ENCODE data around the gene LGALS9B.
"Not testable (repeated sequence)": the region's sequence is repeated elsewhere in the genome, so short reads cannot be mapped to it uniquely, and the experiment has no call there.

The LGALS9B gene

GRCh38 chr17:20466553-20466952, 786 bp downstream of the LGALS9B start:
- not testable (repeated sequence) for DNase-seq

DNA sequence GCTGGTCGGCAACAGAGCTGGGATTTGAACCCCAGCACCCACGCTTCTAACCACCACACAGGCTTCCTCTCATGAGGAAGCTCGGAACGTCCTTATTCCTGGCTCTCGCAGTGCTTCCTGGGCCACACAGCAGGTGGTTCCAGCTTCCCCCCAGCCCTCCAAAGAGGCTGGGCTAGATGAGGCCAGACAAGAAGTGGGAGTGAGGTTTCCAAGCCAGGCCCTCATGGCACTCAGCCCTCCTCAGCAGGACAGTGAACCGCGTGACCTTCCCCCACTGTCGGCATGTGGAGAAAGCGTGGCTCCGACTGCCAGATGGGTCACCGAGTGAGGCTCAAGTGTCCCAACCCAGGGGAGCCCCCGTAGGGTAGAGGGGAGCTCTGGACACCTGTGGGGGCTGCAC, 1.8 kb downstream of the LGALS9B start:
- DNase-seq: not testable (repeated sequence)

DNA sequence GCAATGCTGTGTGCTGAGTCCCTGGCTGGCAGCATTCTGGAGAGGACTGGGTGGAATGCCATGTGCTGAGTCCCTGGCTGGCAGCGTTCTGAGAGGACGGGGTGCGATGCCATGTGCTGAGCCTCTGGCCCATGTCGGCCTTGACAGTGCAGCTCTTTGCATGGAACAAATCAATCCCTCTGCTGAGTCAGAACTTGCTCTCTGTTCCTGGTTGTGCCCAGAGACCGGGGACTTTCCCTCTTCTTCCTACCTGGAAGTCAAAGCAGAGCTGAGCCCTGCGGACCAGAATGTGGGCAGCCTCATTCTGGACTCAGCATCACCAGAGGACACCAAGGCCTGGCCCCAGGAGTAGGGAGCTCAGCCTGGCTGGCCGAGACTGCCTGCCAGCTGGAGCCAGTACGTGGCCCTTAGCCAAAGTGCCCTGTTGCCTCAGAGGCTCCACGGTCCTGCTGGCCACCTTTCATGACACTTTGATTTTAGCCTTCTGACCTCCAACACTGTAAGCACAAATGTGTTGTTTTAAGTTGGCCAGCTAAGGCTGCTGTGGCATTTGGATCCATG, 2.4 kb downstream of the LGALS9B start:
- DNase-seq: not testable (repeated sequence)

- not testable (repeated sequence) for DNase-seq
Observed at GRCh38 chr17:20462158-20462557, 5.2 kb downstream of the LGALS9B start.

DNA sequence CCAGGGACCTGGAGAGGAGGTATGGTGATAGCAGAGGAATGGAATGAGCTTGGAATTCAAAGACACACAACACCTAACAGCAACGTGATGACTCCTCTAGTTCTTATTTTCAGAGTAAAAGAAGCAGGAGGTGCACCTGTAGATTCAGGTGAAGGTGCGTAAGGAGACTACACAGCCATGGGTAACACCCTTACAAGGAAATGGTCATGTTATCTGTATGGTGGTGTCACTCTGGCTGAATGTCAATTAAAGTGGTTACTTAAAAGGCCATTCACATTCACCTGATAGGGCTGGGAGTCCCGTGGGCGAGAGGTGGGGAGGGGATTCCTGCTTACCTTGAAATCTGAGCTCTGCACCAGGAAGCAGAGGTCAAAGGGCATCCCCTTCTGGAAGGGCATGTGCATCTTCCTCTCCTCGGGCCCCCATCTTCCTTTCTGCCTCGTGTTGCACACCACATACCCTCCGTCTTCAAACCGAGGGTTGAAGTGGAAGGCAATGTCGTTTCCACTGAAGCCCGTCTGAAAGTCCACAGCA, 9.4 kb downstream of the LGALS9B start:
- not testable (repeated sequence) for DNase-seq

DNA sequence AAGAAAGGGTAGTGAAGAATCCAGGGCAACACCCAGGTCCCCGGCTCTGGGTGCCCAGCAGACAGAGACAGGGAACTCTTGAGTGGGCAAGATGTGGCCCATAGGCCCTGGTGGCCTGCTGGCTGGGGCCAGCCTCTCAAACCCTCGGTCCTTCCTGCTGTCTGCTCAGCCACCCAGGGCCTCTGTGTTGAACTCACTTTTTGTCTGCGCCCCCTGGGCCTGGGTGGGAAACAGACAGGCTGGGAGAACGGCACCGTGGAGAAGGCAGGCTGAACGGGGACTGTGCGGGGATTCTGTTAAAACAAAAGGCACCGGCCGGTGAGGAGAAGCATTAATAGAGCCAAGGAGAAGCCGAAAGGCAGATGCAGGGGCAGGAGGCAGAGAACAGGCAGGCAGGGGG, 12.2 kb downstream of the LGALS9B start:
- DNase-seq: not testable (repeated sequence)

DNA sequence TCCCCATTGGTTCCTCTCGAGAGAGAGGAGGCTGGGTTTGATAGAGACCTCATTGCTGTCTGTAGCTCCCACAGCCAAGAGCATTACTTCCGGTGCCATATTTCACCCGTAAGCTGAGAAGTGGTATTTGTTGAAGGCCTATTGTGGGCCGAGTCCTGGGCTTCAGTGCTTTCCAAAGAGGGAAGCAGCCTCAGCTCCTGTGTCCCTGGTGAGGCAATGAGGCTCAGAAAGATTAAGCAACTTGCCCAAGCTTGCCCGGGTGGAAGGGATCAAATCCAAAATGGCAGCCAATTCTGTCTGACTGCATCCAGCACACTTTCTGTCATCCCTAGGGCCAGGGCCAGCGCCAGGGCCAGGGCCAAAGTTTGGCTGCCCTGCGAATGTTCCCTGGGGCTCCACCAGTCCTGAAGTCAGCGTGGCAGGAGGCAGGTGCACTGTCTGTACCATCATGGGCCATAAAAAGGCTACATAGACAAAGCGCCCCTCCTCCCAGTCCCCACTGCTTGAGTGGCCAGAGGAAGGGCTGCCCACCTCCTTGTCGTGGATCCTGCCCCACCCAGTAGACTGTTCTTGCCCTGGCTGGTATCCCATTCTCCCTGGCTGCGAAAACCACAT, 13.4 kb downstream of the LGALS9B start:
- DNase-seq: not testable (repeated sequence)

DNA sequence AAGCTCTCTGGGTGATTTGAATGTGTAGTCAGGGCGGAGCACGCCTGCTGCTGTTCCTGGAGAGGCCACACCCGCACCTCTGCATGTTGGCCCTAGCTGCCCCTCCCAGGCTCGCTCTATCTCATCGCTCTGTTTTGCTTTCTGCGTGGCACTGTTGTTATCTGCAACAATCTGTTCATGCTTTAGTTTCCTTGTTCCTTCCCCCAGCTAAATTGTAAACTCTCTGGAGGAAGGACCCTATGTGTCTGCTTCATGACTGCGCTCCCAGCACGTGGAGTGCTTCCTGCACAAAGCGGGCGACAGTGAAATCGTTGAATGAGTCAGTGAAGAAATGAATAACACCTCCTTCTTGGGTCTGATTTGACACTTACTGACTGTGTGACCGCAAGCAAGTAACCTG, 16.5 kb downstream of the LGALS9B start:
- DNase-seq: not testable (repeated sequence)

- DNase-seq: not testable (repeated sequence)
Observed at GRCh38 chr17:20447534-20448321, 19.6 kb downstream of the LGALS9B start.

DNA sequence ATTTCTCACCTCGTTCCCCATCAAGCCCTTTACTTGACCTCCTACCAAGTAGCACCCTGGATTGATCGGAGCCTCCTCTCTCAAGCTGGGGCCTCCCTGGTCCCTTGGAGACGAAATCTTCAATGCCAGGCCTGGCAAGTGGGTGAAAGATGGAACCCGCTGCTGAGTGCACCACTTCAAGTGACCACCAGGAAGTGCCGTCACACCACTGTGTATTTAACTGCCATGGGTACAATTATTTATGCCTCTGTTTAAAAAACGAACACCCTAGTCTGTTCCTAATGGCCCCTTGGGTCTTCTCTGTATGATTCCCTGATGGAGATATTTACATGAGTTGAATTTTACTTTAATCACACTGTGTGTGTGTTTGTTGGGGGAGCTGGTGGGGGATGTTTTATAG, 20.4 kb downstream of the LGALS9B start:
- not testable (repeated sequence) for DNase-seq

DNA sequence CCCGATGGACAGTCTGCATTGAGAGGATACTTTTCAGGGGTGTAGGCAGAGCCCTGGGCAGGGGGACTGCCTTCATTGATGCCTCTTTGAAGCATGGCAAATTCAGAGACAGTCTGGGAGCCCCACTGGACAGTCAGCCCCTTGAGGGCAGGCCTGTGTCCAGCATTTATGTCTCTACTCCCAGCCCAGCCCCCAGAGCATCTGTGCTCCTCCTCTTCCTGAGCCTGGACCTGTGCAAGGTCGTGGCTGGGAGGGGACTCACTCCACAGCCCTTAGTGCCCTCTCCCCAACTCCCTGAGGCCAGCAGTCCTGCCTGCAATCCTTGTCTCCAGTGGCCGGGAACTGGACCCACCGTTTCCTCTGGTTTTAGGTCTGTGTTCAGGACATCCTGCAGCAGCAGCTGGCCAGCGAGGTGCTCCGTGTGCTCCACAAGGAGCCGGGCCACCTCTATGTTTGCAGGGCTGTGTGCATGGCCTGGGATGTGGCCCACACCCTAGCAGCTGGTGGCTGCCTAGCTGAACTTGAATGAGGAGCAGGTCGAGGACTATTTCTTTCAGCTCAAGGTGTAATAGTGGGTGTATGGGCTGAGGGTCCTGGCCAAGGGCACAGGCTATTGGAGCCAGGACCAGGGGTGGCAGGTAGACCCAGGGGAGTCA, 22.6 kb downstream of the LGALS9B start:
- not testable (repeated sequence) for DNase-seq

- DNase-seq: not testable (repeated sequence)
Observed at GRCh38 chr17:20444173-20444572, 23.2 kb downstream of the LGALS9B start.

- not testable (repeated sequence) for DNase-seq
Observed at GRCh38 chr17:20443632-20444031, 23.7 kb downstream of the LGALS9B start.

- DNase-seq: not testable (repeated sequence)
Observed at GRCh38 chr17:20440665-20441064, 26.7 kb downstream of the LGALS9B start.

- DNase-seq: not testable (repeated sequence)
Observed at GRCh38 chr17:20435166-20435565, 32.2 kb downstream of the LGALS9B start.

DNA sequence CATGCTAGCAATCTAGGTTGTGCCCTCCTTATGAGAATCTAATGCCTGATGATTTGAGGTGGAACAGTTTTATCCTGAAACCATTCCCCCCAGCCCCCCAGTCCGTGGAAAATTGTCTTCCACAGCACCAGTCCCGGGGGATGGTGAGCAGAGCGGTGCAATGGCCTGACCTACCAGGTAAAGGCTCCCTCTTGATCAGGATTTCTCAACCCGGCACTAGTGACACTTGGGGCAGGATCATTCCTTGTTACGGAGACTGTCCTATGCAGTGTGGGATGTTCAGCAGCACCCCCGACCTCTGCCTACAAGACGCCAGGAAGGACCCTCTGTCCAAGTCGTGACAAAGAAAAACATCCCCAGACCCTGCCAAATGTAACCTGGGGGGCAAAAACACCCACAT, 34.0 kb downstream of the LGALS9B start:
- not testable (repeated sequence) for DNase-seq

DNA sequence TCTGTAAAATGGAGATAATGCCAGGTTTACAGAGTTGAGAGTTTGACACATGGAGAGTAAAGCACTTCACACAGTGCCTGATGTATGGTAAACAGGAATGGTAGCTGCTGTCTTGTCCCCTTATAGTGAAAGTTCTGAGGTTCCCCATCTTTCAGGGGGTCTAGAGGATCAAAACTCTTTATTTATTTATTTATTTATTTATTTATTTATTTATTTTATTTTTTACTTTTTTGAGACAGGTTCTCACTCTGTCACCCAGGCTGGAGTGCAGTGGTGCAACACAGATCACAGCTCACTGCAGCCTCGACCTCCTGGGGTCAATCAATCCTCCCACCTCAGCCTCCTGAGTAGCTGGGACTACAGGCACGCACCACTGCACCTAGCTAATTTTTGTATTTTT, 40.1 kb downstream of the LGALS9B start:
- not testable (repeated sequence) for DNase-seq

GRCh38 chr17:20422826-20423225, 44.5 kb downstream of the LGALS9B start:
- DNase-seq: not testable (repeated sequence)

- not testable (repeated sequence) for DNase-seq
Observed at GRCh38 chr17:20418838-20419237, 48.5 kb downstream of the LGALS9B start.

DNA sequence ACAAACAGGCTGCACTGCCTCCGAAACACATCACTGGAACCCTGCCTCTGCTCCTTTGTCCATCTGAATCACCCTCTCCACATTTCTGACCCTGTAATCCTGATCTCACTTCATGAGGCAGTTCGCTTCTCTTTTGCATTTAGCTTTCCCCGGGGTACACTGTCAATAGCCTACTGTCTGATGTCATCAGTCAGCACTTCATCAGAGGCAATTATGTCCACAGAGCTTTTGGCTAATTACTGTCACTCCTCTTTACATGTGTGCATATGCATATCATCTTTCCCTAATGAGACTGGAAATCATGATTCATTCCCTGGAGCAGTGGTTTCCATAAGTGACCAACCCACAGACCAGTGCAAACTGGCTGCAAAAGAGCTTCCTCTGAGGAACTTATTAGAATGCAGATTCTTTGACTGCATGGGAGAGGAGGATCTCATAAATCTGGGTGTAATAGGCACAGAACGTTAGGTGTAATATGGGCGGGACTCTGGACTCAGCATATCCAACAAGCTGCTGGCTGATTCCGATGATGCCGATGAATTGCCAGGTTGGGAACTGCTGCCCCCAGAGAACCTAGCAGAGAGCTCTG, 49.8 kb downstream of the LGALS9B start:
- not testable (repeated sequence) for DNase-seq

DNA sequence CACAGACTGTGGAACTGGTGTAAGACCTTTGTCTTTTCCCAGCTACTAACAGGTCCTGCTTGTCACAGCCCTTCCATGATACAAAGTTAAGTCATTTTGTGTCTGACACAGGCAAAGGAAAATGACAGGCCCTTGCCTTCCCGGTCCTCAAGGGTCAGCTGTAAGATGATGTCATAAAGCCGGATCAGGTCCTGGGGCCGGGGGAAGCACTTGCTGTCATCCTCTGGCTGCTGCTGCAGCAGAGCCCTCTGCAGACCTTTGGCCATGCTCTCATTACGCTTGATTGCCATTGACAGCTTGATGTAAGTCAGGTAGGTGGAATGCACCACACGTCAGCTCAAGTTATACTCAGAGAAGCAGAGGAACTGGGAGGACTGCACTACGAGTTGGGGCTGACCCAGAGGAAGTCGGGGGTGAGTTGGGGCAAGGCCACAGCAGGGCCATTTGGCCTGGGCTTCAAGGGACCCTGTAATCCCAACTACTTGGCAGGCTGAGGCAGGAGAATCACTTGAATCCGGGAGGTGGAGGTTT, 50.9 kb downstream of the LGALS9B start:
- DNase-seq: not testable (repeated sequence)

GRCh38 chr17:20415479-20415878, 51.9 kb downstream of the LGALS9B start:
- not testable (repeated sequence) for DNase-seq

All from fibroblast of skin of abdomen (primary cell).